RWPE2 (cell line): ENCODE results near the gene CLIC1.

Source experiments
- ATAC-seq: fragments of 200-7000 bp; cut with Tn5 transposase; 3 replicates; pipeline ENCODE4 v1.9.1; 2021; ENCODE audit warnings: low read depth
- DNase-seq: peaks from one replicate; pipeline ENCODE4 v3.0.0-alpha.2; 2020; ENCODE audit warnings: low spot score
- H3K27ac ChIP-seq: fragments of 450-650 bp; 2 replicates; pipeline ENCODE4 v1.5.1; 2017; ENCODE audit warnings: mild to moderate bottlenecking; ENCODE audit not compliant: poor library complexity, severe bottlenecking
- H3K27me3 ChIP-seq: fragments of 250-450 bp; sonication (Bioruptor Pico); 2 replicates; pipeline ENCODE4 v1.5.1; 2021; ENCODE audit warnings: mild to moderate bottlenecking, moderate library complexity; ENCODE audit not compliant: insufficient read depth, poor library complexity, severe bottlenecking
- H3K36me3 ChIP-seq: fragments of 250-450 bp; sonication (Bioruptor Pico); 2 replicates; pipeline ENCODE4 v1.5.1; 2020; ENCODE audit warnings: low read depth, mild to moderate bottlenecking, moderate library complexity
- H3K4me1 ChIP-seq: fragments of 250-450 bp; sonication (Bioruptor Pico); 2 replicates; pipeline ENCODE4 v1.5.1; 2021; ENCODE audit warnings: mild to moderate bottlenecking, moderate library complexity; ENCODE audit not compliant: insufficient read depth, poor library complexity, severe bottlenecking
- H3K4me3 ChIP-seq: fragments of 250-450 bp; sonication (Bioruptor Pico); 2 replicates; pipeline ENCODE4 v1.5.1; 2021; ENCODE audit warnings: mild to moderate bottlenecking, moderate library complexity; ENCODE audit not compliant: severe bottlenecking
- H3K9me3 ChIP-seq: fragments of 250-450 bp; sonication (Bioruptor Pico); 2 replicates; pipeline ENCODE4 v1.5.1; 2021; ENCODE audit warnings: mild to moderate bottlenecking, moderate library complexity; ENCODE audit not compliant: severe bottlenecking
- TF ChIP-seq, protein P1 (sequence below): fragments of 450-650 bp; IDR thresholded peaks from one replicate; pipeline ENCODE4 v1.5.1; 2017; ENCODE audit warnings: mild to moderate bottlenecking, moderate library complexity; ENCODE audit not compliant: poor library complexity, severe bottlenecking

Gene CLIC1

GRCh38 chr6:31760790-31761189 lies 24.5 kb upstream of the CLIC1 start:
- H3K27ac ChIP-seq: no peak overlapping the region
- no peak for ATAC-seq

DNA sequence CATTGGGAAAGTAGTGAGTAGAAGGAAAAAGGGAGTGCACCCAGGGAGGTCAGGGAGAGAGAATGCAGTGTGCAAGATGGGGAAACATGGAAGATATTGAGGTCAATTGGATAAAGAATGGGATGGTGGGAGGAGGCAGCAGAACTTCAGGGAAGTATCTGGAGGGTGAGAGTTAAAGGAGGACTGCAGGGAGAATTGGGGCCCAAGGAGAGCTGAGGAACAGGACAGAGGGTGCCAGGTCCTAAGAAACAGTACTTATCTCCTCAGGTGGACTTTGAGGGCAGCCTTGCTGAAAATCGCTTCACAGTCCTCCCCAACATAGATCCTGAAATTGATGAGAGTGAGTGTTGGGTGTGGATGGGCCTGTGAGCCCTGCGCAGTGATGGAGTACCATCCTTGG lies 22.0 kb upstream of the CLIC1 start:
- H3K4me1 ChIP-seq: peaks cover 2% of the 10 kb centered on the region
- no peak overlapping the region for H3K27ac ChIP-seq
- no peaks in the 10 kb centered on the region for H3K27me3 ChIP-seq
- peaks cover 28% of the 10 kb centered on the region for H3K36me3 ChIP-seq
- no peak overlapping the region for H3K4me3 ChIP-seq
- ATAC-seq: no peak
- no peak for DNase-seq
- TF ChIP-seq, protein P1, sequence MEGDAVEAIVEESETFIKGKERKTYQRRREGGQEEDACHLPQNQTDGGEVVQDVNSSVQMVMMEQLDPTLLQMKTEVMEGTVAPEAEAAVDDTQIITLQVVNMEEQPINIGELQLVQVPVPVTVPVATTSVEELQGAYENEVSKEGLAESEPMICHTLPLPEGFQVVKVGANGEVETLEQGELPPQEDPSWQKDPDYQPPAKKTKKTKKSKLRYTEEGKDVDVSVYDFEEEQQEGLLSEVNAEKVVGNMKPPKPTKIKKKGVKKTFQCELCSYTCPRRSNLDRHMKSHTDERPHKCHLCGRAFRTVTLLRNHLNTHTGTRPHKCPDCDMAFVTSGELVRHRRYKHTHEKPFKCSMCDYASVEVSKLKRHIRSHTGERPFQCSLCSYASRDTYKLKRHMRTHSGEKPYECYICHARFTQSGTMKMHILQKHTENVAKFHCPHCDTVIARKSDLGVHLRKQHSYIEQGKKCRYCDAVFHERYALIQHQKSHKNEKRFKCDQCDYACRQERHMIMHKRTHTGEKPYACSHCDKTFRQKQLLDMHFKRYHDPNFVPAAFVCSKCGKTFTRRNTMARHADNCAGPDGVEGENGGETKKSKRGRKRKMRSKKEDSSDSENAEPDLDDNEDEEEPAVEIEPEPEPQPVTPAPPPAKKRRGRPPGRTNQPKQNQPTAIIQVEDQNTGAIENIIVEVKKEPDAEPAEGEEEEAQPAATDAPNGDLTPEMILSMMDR: no peak
- H3K9me3 ChIP-seq: no peaks in the 10 kb centered on the region

More at GRCh38 chr6:31760790-31761189, 24.5 kb upstream of the CLIC1 start:
- no peak for DNase-seq
- Histone ChIP-seq H3K4me1 (peaks cover 3% of the 10 kb centered on the region), H3K4me3 (no peak overlapping the region), H3K27me3 (no peaks in the 10 kb centered on the region), H3K9me3 (no peaks in the 10 kb centered on the region), H3K36me3 (peaks cover 28% of the 10 kb centered on the region)
- TF ChIP-seq, protein P1: no peak

DNA sequence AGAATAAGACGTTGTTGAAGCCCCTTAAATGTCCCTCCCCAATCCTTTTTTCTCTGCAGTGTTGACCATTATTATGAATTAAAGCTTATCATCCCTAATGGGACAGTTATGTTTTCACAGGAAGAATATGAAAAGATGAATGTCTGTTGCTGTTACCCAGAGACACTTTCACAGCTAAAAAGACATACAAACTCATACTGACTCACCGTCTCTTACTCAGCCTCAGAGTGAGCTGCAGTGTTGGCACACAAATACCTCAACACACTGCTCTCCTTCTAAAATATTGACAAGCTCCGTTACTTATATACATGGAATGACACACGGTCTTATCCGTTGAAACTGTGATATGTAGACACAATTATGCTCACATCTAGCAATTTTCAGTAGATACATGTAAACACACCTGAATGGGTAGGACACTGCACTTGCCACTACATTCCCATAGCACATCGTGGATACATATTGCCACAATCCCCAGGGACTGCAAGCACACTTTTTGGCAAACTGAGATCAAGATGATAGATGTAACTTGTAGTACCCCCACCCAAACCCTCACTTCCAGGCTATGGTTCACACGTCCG lies 16.5 kb upstream of the CLIC1 start:
- Histone ChIP-seq H3K27me3 (no peaks in the 10 kb centered on the region), H3K9me3 (no peaks in the 10 kb centered on the region), H3K27ac (no peak overlapping the region), H3K36me3 (peaks cover 12% of the 10 kb centered on the region), H3K4me1 (no peaks in the 10 kb centered on the region), H3K4me3 (no peak overlapping the region)
- TF ChIP-seq, protein P1: no peak
- ATAC-seq (peak; percentile 94), DNase-seq (no peak)

DNA sequence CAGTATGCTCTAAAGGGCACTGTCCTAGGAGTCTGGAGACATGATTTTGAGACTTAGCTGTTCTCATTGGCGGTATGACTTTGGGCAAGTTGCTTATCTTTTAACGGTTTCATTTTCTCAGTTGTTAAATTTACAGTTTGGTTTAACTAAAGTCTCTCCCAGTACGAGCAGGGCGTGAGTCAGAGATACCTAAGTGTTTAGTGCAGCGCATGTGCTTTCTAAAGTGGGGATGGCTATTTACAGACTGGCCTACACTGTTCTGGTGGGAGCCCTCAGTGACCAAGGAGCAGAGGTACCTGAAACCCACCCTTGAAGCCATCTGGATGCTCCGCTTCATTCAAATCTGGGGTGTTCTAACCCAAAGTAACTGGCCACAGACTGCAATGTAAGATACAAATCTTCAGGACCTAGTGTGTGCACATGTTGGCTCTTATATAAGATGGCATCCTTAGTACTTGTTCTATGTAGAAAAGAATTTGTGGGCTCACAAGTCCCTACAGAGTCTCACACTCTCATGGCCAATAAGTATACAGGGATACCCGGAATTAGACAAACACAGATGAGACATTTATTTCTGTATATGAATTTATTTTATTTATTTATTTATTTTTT lies 14.2 kb upstream of the CLIC1 start:
- no peak overlapping the region for H3K27ac ChIP-seq
- no peaks in the 10 kb centered on the region for H3K27me3 ChIP-seq
- H3K9me3 ChIP-seq: no peaks in the 10 kb centered on the region
- ATAC-seq: no peak
- TF ChIP-seq, protein P1: no peak
- no peak overlapping the region for H3K4me3 ChIP-seq
- no peaks in the 10 kb centered on the region for H3K4me1 ChIP-seq
- H3K36me3 ChIP-seq: peaks cover 23% of the 10 kb centered on the region
- DNase-seq: no peak

DNA sequence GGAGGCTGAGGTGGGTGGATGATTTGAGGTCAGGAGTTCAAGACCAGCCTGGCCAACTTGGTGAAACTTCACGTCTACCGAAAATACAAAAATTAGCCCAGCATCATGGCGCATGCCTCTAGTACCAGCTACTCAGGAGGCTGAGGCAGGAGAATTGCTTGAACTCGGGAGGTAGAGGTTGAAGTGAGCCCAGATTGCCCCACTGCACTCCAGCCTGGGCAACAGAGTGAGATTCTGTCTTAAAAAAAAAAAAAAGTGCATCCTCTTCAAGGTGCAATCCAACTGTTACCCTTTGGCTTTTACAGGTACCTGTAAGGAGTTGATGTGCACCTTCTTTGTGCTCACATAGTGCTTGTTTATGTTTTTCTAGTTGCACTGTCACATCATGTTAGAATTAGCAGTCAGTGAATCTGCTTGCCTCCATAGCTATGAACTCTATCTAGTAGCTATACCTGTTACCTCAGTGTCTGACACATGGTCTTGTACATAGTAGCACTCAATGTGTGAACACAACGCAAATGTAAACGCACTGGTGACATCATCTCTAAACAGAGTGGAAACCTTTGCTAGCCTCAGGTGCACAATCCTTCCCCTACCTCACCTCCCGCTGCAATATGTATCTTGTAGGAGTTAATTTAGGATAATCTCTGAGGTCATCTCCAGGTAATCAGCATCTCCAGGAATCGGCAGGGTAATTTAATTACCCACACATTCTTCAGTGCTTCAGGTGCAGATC lies 13.1 kb upstream of the CLIC1 start:
- Histone ChIP-seq H3K27me3 (no peaks in the 10 kb centered on the region), H3K36me3 (peaks cover 27% of the 10 kb centered on the region), H3K9me3 (no peaks in the 10 kb centered on the region), H3K27ac (no peak overlapping the region), H3K4me3 (no peak overlapping the region), H3K4me1 (no peaks in the 10 kb centered on the region)
- ATAC-seq (no peak), DNase-seq (no peak)
- TF ChIP-seq, protein P1: no peak
